ENCODE data around the gene ANKRD6. TPM values are rescaled to one million over a fixed set of nuclear protein-coding genes. Genes with fewer than 3 reads are reported as not detected.

Gene ANKRD6
- polyA plus RNA-seq, 3 donors: 0.93 to 3.0 (median 1.2) TPM

GRCh38 chr6:89596484-89596883, 163.5 kb downstream of the ANKRD6 start:
- intact Hi-C loops (cut with micrococcal nuclease): no loop called here

GRCh38 chr6:89597372-89597771, 164.4 kb downstream of the ANKRD6 start:
- H3K4me3 ChIP-seq (replicated peaks in 1 of 3; ENCODE audit: low read depth in 2 of 3, low read length in 3 of 3): no peak overlapping the region
- H3K9me3 ChIP-seq (replicated peaks in 1 of 2; ENCODE audit: control insufficient read depth in 1 of 2, insufficient read depth in 1 of 2, low read length in 2 of 2): no peaks in the 10 kb centered on the region
- H4K20me1 ChIP-seq (ENCODE audit: insufficient read depth, low read length): no peaks in the 10 kb centered on the region
- no peak overlapping the region for H3K27ac Mint-ChIP-seq
- peaks cover 14% of the 10 kb centered on the region for H3K4me1 Mint-ChIP-seq
- intact Hi-C loops (cut with micrococcal nuclease): no loop called here
- no peaks in the 10 kb centered on the region for H3K79me2 ChIP-seq (ENCODE audit: insufficient read depth, low read length)
- H2AFZ ChIP-seq (ENCODE audit: insufficient read depth, low read depth, low read length, poor library complexity, severe bottlenecking): no peak overlapping the region
- no peak overlapping the region for H3K4me3 Mint-ChIP-seq
- H3K36me3 ChIP-seq (replicated peaks in 1 of 2; ENCODE audit: control insufficient read depth in 1 of 2, insufficient read depth in 2 of 2, low read length in 2 of 2): no peaks in the 10 kb centered on the region
- H3K27me3 Mint-ChIP-seq (ENCODE audit: low read depth in 3 of 3): no peaks in the 10 kb centered on the region
- no peak overlapping the region for H3K27ac ChIP-seq (ENCODE audit: low read depth in 1 of 2, low read length in 2 of 2)
- H3K27me3 ChIP-seq (ENCODE audit: control insufficient read depth in 2 of 2, insufficient read depth in 2 of 2, low read length in 2 of 2): no peaks in the 10 kb centered on the region
- TF ChIP-seq CTCF (IDR thresholded peaks at IDR 0.05): no peak
- peaks cover 0 to 5% (median 2%) of the 10 kb centered on the region in 7 donors for H3K9me3 Mint-ChIP-seq
- H3K36me3 Mint-ChIP-seq: no peaks in the 10 kb centered on the region
- H3K4me2 ChIP-seq (replicated peaks; ENCODE audit: extremely low read depth, low read length, poor library complexity, severe bottlenecking): no peak overlapping the region
- no peak overlapping the region for H3K9ac ChIP-seq (ENCODE audit: insufficient read depth, low read length, poor library complexity, severe bottlenecking)
- peaks cover 8 to 15% of the 10 kb centered on the region in 2 donors for H3K4me1 ChIP-seq (ENCODE audit: control insufficient read depth in 1 of 2, insufficient read depth in 2 of 2, low read length in 2 of 2)
- no peak for DNase-seq
- WGBS (ENCODE audit: insufficient coverage): 100% methylated on average over 1 of the region's 2 CpGs

More at GRCh38 chr6:89596484-89596883, 163.5 kb downstream of the ANKRD6 start:
- Mint-ChIP-seq H3K27me3 (ENCODE audit: low read depth in 3 of 3) (no peaks in the 10 kb centered on the region), H3K9me3 (peaks cover 0 to 5% (median 2%) of the 10 kb centered on the region in 7 donors), H3K4me1 (peaks cover 14% of the 10 kb centered on the region), H3K36me3 (no peaks in the 10 kb centered on the region), H3K27ac (peak overlapping the region in 1 of 7 donors; percentile 22), H3K4me3 (no peak overlapping the region)
- Histone ChIP-seq H3K27ac (ENCODE audit: low read depth in 1 of 2, low read length in 2 of 2) (peak overlapping the region in 1 of 2 donors; percentile 51), H3K36me3 (replicated peaks in 1 of 2; ENCODE audit: control insufficient read depth in 1 of 2, insufficient read depth in 2 of 2, low read length in 2 of 2) (no peaks in the 10 kb centered on the region), H3K27me3 (ENCODE audit: control insufficient read depth in 2 of 2, insufficient read depth in 2 of 2, low read length in 2 of 2) (no peaks in the 10 kb centered on the region), H4K20me1 (ENCODE audit: insufficient read depth, low read length) (no peaks in the 10 kb centered on the region), H2AFZ (ENCODE audit: insufficient read depth, low read depth, low read length, poor library complexity, severe bottlenecking) (peak overlapping the region; percentile 11), H3K9ac (ENCODE audit: insufficient read depth, low read length, poor library complexity, severe bottlenecking) (no peak overlapping the region), H3K4me1 (ENCODE audit: control insufficient read depth in 1 of 2, insufficient read depth in 2 of 2, low read length in 2 of 2) (peaks cover 8 to 15% of the 10 kb centered on the region in 2 donors), H3K9me3 (replicated peaks in 1 of 2; ENCODE audit: control insufficient read depth in 1 of 2, insufficient read depth in 1 of 2, low read length in 2 of 2) (no peaks in the 10 kb centered on the region), H3K79me2 (ENCODE audit: insufficient read depth, low read length) (no peaks in the 10 kb centered on the region), H3K4me2 (replicated peaks; ENCODE audit: extremely low read depth, low read length, poor library complexity, severe bottlenecking) (no peak overlapping the region), H3K4me3 (replicated peaks in 1 of 3; ENCODE audit: low read depth in 2 of 3, low read length in 3 of 3) (no peak overlapping the region)
- peak in 1 of 3 donors; percentile 8 for DNase-seq
- TF ChIP-seq CTCF (IDR thresholded peaks at IDR 0.05): no peak
- WGBS (ENCODE audit: insufficient coverage): 80% methylated on average over 1 of the region's 1 CpG
